Prostate gland (tissue), 2 donors: Measurements from ENCODE around the gene CASQ2.

Experiments used
- CTCF ChIP-seq, 4 experiments: fragments of 200-600 bp in 2 of 4; fragments of 450-650 bp in 2 of 4; sonication (generic) in 2 of 4; IDR thresholded peaks; 1 replicate in 3 of 4; 2 replicates in 1 of 4; pipeline ENCODE4 v1.5.1; 2016 to 2019; ENCODE audit warnings: antibody characterized with exemption in 4 of 4, mild to moderate bottlenecking in 2 of 4, moderate library complexity in 2 of 4
- POLR2A ChIP-seq: fragments of 450-650 bp; IDR thresholded peaks from one replicate; pipeline ENCODE4 v1.6.1; 2016; ENCODE audit warnings: antibody characterized with exemption, mild to moderate bottlenecking
- POLR2AphosphoS5 ChIP-seq: sonication (generic); formaldehyde crosslinking; IDR thresholded peaks from one replicate; pipeline ENCODE4 v1.6.1; 2017; ENCODE audit warnings: antibody characterized with exemption

GRCh38 chr1:115728341-115728740 lies 40.2 kb downstream of the CASQ2 start:
- no peak for TF ChIP-seq CTCF (IDR thresholded peaks at IDR 0.05)
- no peak for TF ChIP-seq POLR2A
- no peak for TF ChIP-seq POLR2AphosphoS5
